Muscle layer of colon (tissue), 2 donors: ENCODE measurements around the gene NIPBL.

Source experiments
- H3K27ac ChIP-seq: one replicate; pipeline ENCODE4 v1.7.0; 2013; ENCODE audit warnings: low read depth, mild to moderate bottlenecking, low read length, moderate library complexity
- H3K27me3 ChIP-seq, 2 donors: one replicate each; pipeline ENCODE4 v1.7.0; 2013; ENCODE audit warnings: low read length in 2 of 2, mild to moderate bottlenecking in 2 of 2; ENCODE audit not compliant: insufficient read depth in 2 of 2, control insufficient read depth in 1 of 2
- H3K36me3 ChIP-seq: one replicate; pipeline ENCODE4 v1.7.0; 2013; ENCODE audit warnings: mild to moderate bottlenecking, low read length; ENCODE audit not compliant: insufficient read depth
- H3K4me1 ChIP-seq: one replicate; pipeline ENCODE4 v1.7.0; 2013; ENCODE audit warnings: mild to moderate bottlenecking, low read length; ENCODE audit not compliant: insufficient read depth
- H3K4me3 ChIP-seq, 2 donors: one replicate each; pipeline ENCODE4 v1.7.0; 2013; ENCODE audit warnings: low read length in 2 of 2, low read depth in 1 of 2, mild to moderate bottlenecking in 1 of 2, moderate library complexity in 1 of 2
- H3K9ac ChIP-seq: one replicate; pipeline ENCODE4 v1.7.0; 2013; ENCODE audit warnings: low read length
- H3K9me3 ChIP-seq: one replicate; pipeline ENCODE4 v1.7.0; 2013; ENCODE audit warnings: mild to moderate bottlenecking, low read length
- donor health status: abdominal sarcoma.
- donor health status: Adenocarcinoma of cecum.

Gene NIPBL

DNA sequence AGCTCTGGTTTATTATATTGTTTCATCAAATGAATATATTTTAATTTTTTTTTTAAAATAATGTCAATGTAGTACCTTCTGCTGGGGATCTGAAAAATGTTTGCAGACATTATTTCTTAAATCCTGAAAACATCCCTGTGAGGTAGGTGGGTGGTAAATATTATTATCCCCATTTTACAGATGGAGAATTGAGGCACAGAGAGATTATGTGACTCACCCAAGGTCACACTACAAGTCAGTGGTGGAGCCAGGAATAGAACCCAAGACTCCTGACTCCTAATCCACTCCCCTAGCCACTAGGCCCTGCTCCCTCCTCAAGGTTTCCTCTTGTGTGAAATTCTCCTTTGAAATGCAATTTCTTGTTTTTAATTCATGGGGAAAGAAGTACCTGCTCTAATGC lies 171.4 kb downstream of the NIPBL start:
- no peaks in the 10 kb centered on the region for H3K4me1 ChIP-seq
- H3K9me3 ChIP-seq, result no peaks in the 10 kb centered on the region
- H3K9ac ChIP-seq, result no peak overlapping the region
- no peak overlapping the region for H3K4me3 ChIP-seq
- H3K27ac ChIP-seq, result no peak overlapping the region
- no peaks in the 10 kb centered on the region for H3K27me3 ChIP-seq
- H3K36me3 ChIP-seq, result peaks cover 52% of the 10 kb centered on the region

DNA sequence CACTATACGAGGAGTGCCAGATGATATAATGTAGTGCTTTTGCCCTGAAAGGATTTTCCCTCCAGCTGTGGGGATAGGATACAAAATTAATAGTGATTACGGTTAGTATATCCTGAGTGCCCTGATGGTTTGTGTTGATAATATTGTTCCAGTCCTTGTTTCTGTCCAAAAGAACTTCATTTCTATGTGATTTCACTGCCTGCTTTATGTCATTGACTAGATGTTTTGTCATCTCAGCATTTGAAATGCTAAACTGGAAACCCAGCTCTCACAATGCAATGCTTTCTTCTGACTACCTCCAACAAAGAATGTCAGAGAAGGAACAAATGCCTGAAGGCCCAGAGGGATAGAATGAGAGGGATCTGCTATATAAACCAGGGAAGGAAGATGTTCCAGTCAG lies 177.8 kb downstream of the NIPBL start:
- Histone ChIP-seq H3K4me3 (no peak overlapping the region), H3K4me1 (no peaks in the 10 kb centered on the region), H3K27ac (no peak overlapping the region), H3K36me3 (peaks cover 50% of the 10 kb centered on the region), H3K27me3 (no peaks in the 10 kb centered on the region), H3K9me3 (no peaks in the 10 kb centered on the region), H3K9ac (no peak overlapping the region)

DNA sequence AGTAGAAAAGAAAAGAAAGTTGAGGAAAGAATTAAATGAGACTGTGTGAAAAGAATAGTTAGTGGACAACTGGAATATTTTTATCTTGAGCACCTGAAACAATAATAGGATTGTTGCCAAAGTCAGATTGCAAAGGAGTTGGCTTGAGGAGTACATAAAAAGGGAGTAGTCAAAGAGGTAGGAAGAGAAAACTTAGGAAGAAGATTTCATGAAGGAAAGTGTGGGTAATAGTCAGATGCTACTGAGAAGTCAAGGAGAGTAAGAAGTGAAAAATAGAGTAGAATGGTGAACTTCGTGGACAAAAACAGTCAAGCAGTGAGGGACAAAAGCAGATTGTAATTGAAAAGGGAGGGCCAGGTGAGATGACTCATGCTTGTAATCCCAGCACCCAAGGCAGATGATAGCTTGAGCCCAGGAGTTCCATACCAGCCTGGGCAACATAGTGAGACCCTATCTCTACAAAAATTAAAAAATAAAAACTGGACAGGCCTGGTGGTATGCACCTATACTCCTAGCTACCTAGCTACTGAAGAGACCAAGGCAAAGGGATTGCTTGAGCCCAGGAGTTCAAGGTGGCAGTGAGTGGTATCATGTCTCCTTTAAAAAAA lies 178.9 kb downstream of the NIPBL start:
- Histone ChIP-seq H3K27me3 (no peaks in the 10 kb centered on the region), H3K4me3 (no peak overlapping the region), H3K4me1 (no peaks in the 10 kb centered on the region), H3K9me3 (no peaks in the 10 kb centered on the region), H3K27ac (no peak overlapping the region), H3K9ac (no peak overlapping the region), H3K36me3 (peaks cover 50% of the 10 kb centered on the region)

DNA sequence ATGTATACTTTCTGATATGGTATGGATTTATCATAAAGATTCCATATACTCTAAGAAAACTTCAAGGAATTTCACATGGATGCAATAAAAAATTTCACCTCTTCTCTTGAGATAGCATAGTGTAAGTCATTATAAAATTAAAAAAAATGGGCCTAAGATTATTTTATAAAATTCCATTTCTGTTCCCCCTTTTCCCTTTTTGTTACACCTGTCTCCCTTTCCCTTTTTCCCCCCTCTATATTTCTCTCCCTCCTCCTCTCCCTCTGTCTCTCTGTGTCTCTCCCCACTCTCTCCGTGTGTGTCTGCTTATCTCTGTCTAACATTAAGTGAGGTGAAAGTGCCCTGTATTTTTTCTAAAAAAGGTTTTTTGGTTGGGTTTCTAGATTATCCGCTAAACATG lies 180.2 kb downstream of the NIPBL start:
- Histone ChIP-seq H3K27me3 (no peaks in the 10 kb centered on the region), H3K36me3 (peaks cover 48% of the 10 kb centered on the region), H3K4me3 (no peak overlapping the region), H3K4me1 (no peaks in the 10 kb centered on the region), H3K9ac (no peak overlapping the region), H3K9me3 (no peaks in the 10 kb centered on the region), H3K27ac (no peak overlapping the region)

DNA sequence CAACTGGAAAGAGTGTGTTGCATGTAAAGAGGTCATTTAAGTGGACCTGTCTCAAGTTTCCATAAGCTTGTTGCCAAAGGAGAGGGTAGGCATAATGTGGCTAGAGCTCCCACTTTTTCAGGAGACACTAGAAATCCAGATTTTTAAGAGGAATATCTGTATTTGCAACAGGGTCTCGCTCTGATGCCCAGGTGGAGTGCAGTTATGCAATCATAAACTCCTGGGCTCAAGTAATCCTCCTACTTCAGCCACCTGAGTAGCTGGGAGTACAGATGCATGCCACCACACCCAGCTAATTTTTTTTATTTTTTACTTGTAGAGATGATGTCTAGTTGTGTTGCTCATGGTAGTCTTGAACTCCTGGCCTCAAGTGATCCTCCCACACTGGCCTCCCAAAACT lies 183.5 kb downstream of the NIPBL start:
- no peak overlapping the region for H3K27ac ChIP-seq
- H3K4me3 ChIP-seq, result no peak overlapping the region
- H3K27me3 ChIP-seq, result no peaks in the 10 kb centered on the region
- H3K36me3 ChIP-seq, result peaks cover 44% of the 10 kb centered on the region
- H3K9ac ChIP-seq, result no peak overlapping the region
- H3K9me3 ChIP-seq, result no peaks in the 10 kb centered on the region
- no peaks in the 10 kb centered on the region for H3K4me1 ChIP-seq

DNA sequence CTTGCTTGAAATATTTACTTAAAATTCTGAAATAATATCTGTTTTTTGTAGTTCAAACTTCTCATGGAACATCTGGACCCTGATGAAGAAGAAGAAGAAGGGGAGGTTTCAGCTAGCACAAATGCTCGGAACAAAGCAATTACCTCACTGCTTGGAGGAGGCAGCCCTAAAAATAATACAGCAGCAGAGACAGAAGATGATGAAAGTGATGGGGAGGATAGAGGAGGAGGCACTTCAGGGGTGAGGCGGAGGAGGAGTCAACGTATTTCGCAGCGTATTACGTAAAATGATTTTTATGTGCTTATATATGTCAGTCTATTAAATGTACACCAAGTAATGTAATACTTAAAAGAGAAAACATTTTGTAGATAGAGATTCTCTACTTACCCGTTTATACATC lies 187.2 kb downstream of the NIPBL start:
- Histone ChIP-seq H3K27ac (no peak overlapping the region), H3K9ac (no peak overlapping the region), H3K4me1 (no peaks in the 10 kb centered on the region), H3K36me3 (peaks cover 45% of the 10 kb centered on the region), H3K27me3 (no peaks in the 10 kb centered on the region), H3K4me3 (no peak overlapping the region), H3K9me3 (no peaks in the 10 kb centered on the region)

DNA sequence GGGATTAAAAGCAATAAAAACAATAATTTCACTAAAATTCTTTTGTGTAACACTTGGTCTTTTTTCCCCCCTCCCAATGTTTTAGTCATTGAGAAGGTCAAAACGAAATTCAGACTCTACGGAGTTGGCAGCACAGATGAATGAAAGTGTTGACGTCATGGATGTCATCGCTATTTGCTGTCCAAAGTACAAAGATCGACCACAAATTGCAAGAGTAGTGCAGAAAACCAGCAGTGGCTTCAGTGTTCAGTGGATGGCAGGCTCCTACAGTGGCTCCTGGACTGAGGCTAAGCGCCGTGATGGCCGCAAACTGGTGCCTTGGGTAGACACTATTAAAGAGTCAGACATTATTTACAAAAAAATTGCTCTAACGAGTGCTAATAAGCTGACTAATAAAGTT lies 187.9 kb downstream of the NIPBL start:
- Histone ChIP-seq H3K27ac (no peak overlapping the region), H3K9ac (no peak overlapping the region), H3K4me1 (no peaks in the 10 kb centered on the region), H3K36me3 (peaks cover 44% of the 10 kb centered on the region), H3K9me3 (no peaks in the 10 kb centered on the region), H3K4me3 (no peak overlapping the region), H3K27me3 (no peaks in the 10 kb centered on the region)

DNA sequence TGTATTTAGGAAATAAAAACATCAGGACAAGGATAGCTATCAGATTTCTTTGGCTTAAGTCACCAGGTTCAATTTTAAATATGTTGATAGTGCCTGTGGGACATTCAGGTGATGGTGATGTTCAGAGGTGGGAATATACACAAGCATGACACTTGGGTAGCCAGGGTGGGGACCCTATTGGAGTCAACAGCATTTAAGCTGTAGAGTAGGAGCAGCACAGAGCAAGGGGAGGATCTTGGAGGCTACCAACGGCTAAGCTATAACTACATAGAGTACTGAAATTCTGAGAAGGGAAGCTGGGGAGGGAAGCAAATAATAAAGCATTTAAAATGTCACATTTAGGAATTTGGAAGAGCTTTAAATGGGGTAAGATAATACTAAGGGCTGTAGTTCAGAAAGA lies 194.9 kb downstream of the NIPBL start:
- no peak overlapping the region for H3K4me3 ChIP-seq
- H3K36me3 ChIP-seq, result peaks cover 2% of the 10 kb centered on the region
- H3K9me3 ChIP-seq, result no peaks in the 10 kb centered on the region
- H3K9ac ChIP-seq, result no peak overlapping the region
- no peaks in the 10 kb centered on the region for H3K4me1 ChIP-seq
- H3K27ac ChIP-seq, result no peak overlapping the region
- H3K27me3 ChIP-seq, result no peaks in the 10 kb centered on the region

DNA sequence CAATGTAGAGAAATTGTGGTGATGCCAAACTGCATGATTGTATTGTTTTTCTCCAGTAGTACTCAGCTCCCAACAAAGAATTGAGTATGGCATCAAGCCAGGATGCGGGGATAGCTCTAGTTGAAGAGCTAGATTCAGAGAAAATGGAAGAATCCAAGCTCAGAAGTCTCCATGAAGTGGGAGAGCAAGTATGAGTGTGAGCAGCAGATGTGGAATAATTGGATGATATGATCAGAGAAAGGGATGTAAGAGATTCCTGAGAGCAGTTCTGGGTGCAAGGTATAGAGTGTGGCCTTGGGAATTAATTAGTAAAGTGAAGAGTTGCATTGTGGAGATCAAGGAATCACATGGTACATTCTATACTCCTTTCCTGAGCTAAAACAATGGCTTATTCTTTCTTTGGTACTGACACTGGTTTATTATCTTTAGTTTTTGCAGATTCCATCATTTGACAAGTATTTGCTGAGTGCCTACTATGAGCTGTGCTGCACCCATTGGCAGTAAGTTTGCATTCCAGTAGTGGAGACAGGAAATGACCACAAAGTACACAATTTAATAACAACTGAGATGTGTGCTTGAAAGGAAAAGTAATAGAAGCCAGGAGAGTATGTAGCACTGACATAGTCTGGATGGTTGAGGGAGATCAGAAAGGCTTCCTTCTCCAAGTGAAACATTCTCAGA lies 195.5 kb downstream of the NIPBL start:
- Histone ChIP-seq H3K9ac (no peak overlapping the region), H3K27me3 (no peaks in the 10 kb centered on the region), H3K9me3 (no peaks in the 10 kb centered on the region), H3K4me3 (no peak overlapping the region), H3K4me1 (no peaks in the 10 kb centered on the region), H3K36me3 (no peaks in the 10 kb centered on the region), H3K27ac (no peak overlapping the region)

DNA sequence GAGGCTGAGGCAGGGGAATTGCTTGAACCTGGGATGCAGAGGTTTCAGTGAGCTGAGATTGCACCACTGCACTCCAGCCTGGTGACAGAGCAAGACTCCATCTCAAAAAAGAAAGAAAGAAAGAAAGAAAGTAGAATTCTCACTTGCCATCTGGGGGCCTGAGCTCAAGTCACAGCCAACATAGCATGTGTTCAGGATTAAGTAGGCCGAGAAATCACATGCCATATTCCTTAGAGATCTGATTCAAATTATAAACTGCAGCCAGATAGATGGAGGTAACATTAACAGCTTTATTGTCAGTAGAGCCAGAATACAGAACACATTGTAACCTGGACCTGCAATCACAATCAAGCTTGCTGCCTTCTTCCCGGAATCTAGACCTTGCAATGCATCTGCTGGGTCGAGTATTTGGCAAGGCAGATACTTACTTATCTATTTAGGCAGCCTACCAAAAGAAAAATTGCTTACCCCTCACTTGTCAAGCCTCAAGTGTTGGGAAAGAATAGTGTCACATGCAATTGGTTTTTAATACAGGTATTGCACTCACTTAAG lies 198.9 kb downstream of the NIPBL start:
- no peaks in the 10 kb centered on the region for H3K4me1 ChIP-seq
- H3K27me3 ChIP-seq, result no peaks in the 10 kb centered on the region
- H3K36me3 ChIP-seq, result no peaks in the 10 kb centered on the region
- H3K27ac ChIP-seq, result no peak overlapping the region
- H3K9me3 ChIP-seq, result no peaks in the 10 kb centered on the region
- H3K9ac ChIP-seq, result no peak overlapping the region
- no peak overlapping the region for H3K4me3 ChIP-seq

DNA sequence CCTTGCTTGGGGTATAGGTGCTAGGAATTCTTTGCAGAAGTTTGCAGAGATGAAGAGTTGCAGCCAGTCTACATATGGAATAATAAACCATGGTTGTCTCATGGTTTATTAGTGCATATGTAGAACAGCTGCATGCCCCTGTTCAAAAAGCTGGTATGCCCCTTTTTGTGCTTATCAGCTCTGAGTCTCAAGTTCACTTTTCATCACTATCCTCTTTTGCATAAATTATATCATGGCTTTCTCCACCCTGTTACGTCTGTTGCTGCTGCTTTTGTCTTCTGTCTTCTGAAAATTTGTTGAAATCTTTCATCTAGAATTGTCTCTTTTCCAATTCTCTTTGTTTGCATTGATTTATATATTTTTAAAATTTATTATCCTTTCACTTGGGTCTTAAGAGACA lies 200.6 kb downstream of the NIPBL start:
- Histone ChIP-seq H3K9ac (no peak overlapping the region), H3K36me3 (no peaks in the 10 kb centered on the region)

DNA sequence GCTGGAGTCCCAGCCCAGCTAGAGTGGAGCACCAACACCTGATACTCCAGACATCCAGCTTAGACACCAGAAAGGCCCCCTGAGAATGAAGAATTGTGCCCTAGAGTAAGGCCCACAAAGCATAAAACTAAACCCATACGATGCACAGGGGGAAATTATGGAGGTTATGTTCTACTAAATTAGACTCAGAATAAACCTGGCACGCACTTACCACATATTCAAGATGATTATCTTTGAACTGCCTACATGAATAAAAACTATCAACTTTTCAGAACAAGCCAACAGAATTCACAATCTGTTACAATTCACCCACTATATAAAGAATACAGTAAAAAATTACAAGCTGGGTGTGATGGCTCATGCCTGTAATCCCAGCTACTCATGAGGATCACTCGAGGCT lies 204.1 kb downstream of the NIPBL start:
- Histone ChIP-seq H3K9me3 (no peaks in the 10 kb centered on the region), H3K9ac (no peak overlapping the region), H3K4me1 (no peaks in the 10 kb centered on the region), H3K27me3 (no peaks in the 10 kb centered on the region), H3K4me3 (no peak overlapping the region), H3K27ac (no peak overlapping the region), H3K36me3 (no peaks in the 10 kb centered on the region)

More for the DNA sequence above, 200.6 kb downstream of the NIPBL start:
- H3K4me1 ChIP-seq, result no peaks in the 10 kb centered on the region
- no peak overlapping the region for H3K27ac ChIP-seq
- no peaks in the 10 kb centered on the region for H3K9me3 ChIP-seq
- H3K27me3 ChIP-seq, result no peaks in the 10 kb centered on the region
- H3K4me3 ChIP-seq, result no peak overlapping the region
